Erythroblast (primary cell): Measurements from ENCODE around the gene LPIN3.
A peak's percentile ranks its signal among the peaks of the same experiment; 100 is the strongest.

Source experiments
- DNase-seq, 2 experiments: peaks; one replicate each; lab custom pipeline; 2025; lab: John Stamatoyannopoulos, UW
- GATA1 ChIP-seq: IDR thresholded peaks from 2 replicates; pipeline ENCODE4 v1.6.1; 2011; ENCODE audit warnings: low read depth, mild to moderate bottlenecking, control low read depth, low read length, moderate library complexity
- POLR2A ChIP-seq: IDR thresholded peaks from 2 replicates; pipeline ENCODE4 v1.6.1; 2011; ENCODE audit warnings: mild to moderate bottlenecking, low read length

The LPIN3 gene

GRCh38 chr20:41392871-41393704, 52.5 kb downstream of the LPIN3 start:
- no peak for DNase-seq

GRCh38 chr20:41393705-41394066, 53.1 kb downstream of the LPIN3 start:
- DNase-seq, result no peak
- TF ChIP-seq GATA1 (no peak), POLR2A (no peak)

More at GRCh38 chr20:41392871-41393704, 52.5 kb downstream of the LPIN3 start:
- TF ChIP-seq GATA1 (no peak), POLR2A (no peak)

GRCh38 chr20:41394081-41394480, 53.5 kb downstream of the LPIN3 start:
- no peak for DNase-seq
- no peak for TF ChIP-seq POLR2A
- TF ChIP-seq GATA1, result no peak

- DNase-seq, result no peak
- no peak for TF ChIP-seq GATA1
- no peak for TF ChIP-seq POLR2A
Measured at GRCh38 chr20:41394931-41395666, 54.5 kb downstream of the LPIN3 start.

- DNase-seq, result no peak
- no peak for TF ChIP-seq GATA1
- TF ChIP-seq POLR2A, result no peak
Measured at GRCh38 chr20:41395667-41396664, 55.3 kb downstream of the LPIN3 start.

- no peak for DNase-seq
- TF ChIP-seq POLR2A (no peak), GATA1 (no peak)
Measured at GRCh38 chr20:41398408-41398807, 57.8 kb downstream of the LPIN3 start.

DNA sequence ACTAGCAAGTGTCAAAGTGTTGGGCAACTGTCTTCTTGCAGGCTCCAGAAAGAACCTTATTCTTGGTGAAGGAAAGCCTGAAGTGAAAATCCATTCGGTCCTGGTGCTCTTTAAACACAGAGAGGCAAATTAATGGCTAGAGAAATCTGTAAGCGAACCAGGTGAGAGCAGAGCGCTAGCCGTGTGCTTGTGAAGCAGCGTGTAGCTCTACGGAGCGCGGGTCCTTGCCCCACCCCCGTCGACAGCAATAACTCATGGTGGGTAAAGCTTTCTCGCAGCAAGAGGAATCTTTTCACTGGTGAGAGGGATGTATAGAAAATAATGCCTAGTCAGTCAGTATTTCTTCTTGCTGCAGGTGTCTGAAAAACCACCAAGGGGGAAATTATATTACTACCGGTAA, 63.0 kb downstream of the LPIN3 start:
- DNase-seq, result no peak
- TF ChIP-seq GATA1, result no peak
- no peak for TF ChIP-seq POLR2A

- DNase-seq, result no peak
- TF ChIP-seq GATA1, result no peak
- no peak for TF ChIP-seq POLR2A
Measured at GRCh38 chr20:41405436-41405835, 64.8 kb downstream of the LPIN3 start.

DNA sequence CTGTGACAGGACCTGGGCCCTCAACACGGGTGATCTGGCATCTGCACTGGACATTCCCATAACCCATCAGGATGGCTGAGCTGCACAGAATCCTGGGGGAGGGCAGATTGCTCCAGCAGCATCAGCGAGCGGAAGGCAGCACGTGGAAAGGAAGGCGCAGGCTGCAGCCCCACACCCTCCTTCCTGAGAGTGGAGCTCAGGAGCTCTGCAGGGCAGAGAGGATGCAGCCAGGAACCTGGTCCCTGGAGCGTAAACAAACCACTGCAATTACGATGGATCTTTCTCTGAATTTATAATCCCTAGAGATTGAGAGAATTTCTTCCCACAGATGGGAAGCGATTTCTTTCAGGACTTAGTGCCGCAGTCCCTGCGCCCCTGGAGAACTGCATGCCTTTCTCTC, 65.7 kb downstream of the LPIN3 start:
- TF ChIP-seq GATA1, result no peak
- no peak for TF ChIP-seq POLR2A
- no peak for DNase-seq

DNA sequence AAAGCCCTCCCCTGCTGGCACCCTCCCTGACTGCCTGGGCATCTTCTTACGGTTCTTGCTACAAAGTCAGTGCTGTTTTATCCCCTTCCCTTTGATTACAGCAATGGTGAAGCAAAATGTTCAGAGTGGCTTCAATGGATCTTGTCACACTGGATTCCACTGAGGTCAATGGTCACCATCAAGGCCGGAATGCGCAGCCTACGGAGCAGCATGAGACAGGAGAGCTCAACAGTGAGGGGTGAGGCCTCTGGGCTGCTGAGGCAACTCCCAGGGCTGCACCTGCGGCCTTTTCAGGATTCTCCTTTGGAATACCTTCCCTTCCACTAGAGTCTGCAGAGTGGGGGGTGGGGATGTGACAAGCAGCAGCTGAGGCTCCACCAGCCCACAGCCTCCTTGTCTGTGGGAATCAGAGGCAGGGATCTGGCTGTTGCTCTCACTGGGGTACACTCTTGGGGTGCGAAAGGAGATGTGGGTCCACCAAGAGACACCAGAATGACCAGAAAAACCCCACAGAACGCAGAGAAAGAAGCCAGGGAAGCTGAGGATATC, 66.3 kb downstream of the LPIN3 start:
- DNase-seq, result no peak
- TF ChIP-seq POLR2A (no peak), GATA1 (no peak)

GRCh38 chr20:41407607-41408006, 67.0 kb downstream of the LPIN3 start:
- peak; percentile 65 to 66 for DNase-seq
- TF ChIP-seq GATA1 (no peak), POLR2A (no peak)

DNA sequence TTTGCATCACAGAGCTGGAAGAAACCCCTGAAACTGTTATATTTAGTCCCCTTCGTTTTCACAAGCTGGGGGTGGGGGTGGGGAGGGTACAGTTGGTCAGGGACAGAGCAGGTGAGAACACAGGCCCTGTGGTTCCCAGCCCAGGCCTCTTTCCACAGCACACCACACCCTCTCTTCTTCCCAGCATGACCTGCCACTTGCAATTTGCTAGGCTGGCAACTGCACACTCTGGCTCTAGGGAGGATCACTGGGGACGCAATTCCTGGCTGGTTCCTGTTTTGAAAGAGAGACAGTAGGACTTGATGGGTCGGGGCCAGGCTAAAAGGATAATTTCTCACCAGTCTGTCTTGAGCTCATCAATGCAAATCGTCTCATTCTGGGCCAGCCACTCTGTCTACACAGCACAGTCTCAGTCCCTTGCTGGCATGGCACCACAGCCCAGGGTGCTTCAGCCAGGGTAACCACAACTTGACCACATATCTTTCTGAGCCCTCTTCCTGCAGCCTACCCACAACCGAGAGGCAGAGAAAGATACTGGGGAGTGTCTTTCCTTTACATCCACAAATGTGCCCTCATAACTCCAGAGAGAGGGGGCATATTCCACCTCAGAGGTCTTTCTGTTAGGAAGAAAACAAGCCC, 67.7 kb downstream of the LPIN3 start:
- no peak for DNase-seq
- TF ChIP-seq POLR2A, result no peak
- TF ChIP-seq GATA1, result no peak

GRCh38 chr20:41408986-41409385, 68.4 kb downstream of the LPIN3 start:
- DNase-seq, result no peak
- TF ChIP-seq POLR2A (no peak), GATA1 (no peak)
